Psoas muscle (tissue), 8 donors: ENCODE measurements around the gene STK40. TPM values are rescaled to one million over a fixed set of nuclear protein-coding genes. Genes with fewer than 3 reads are reported as not detected.

ENCODE experiments used
- ATAC-seq, 4 donors: fragments of 200-7000 bp; cut with Tn5 transposase; one replicate each; pipeline ENCODE4 v1.9.1; 2020; ENCODE audit warnings: moderate library complexity in 3 of 4, mild to moderate bottlenecking in 2 of 4
- DNase-seq, 2 donors: peaks; one replicate each; pipeline ENCODE4 v3.0.0-alpha.2; 2020
- H3K27ac ChIP-seq: fragments of 200-600 bp; one replicate; pipeline ENCODE4 v1.8.0; 2022
- H3K27me3 ChIP-seq, 3 donors: fragments of 200-600 bp in 1 of 3; one replicate each; pipeline versions ENCODE4 v1.6.1 to v1.8.0; 2013 to 2022; ENCODE audit warnings: low read length in 2 of 3, mild to moderate bottlenecking in 2 of 3, moderate library complexity in 1 of 3; ENCODE audit not compliant: insufficient read depth in 3 of 3
- H3K36me3 ChIP-seq, 2 donors: fragments of 200-600 bp in 1 of 2; one replicate each; pipeline versions ENCODE4 v1.6.1 to v1.8.0; 2013 to 2022; ENCODE audit warnings: low read depth in 1 of 2, mild to moderate bottlenecking in 1 of 2, moderate library complexity in 1 of 2; ENCODE audit not compliant: insufficient read depth in 1 of 2
- H3K4me1 ChIP-seq: fragments of 200-600 bp; one replicate; pipeline ENCODE4 v1.8.0; 2022
- H3K4me3 ChIP-seq: fragments of 200-600 bp; one replicate; pipeline ENCODE4 v1.8.0; 2022; ENCODE audit warnings: mild to moderate bottlenecking
- H3K9me3 ChIP-seq: fragments of 200-600 bp; one replicate; pipeline ENCODE4 v1.8.0; 2022
- CTCF ChIP-seq: fragments of 200-600 bp; IDR thresholded peaks from one replicate; pipeline ENCODE4 v1.8.0; 2022; ENCODE audit warnings: antibody characterized with exemption
- WGBS, 3 donors: extraction: QIAGEN DNeasy Blood & Tissue Kit; methylation state at CpG; one replicate each; pipeline versions ENCODE4 v1.1.6 to v1.1.7; 2013; 5-methylcytosine and 5-hydroxymethylcytosine counted together
- intact Hi-C, 2 donors: fragments of 100-400 bp; cut with DNase I; formaldehyde crosslinking; loops; one replicate each; pipeline versions ENCODE4 v1.11.0 to v1.14.2; 2022
- polyA plus RNA-seq, 3 donors: library from polyadenylated mRNA; stranded (reverse); fragments of 200-250 nt; gene quantifications; one replicate each; pipeline ENCODE4 v1.2.3, GENCODE V29; 2013
- total RNA-seq, 4 donors: library from RNA; stranded (reverse); fragmentation: NEBNext Ultra II Directional in 2 of 4; extraction: Animal tissue kit (Norgen Biotek cat#: 25700) in 2 of 4; gene quantifications; one replicate each; pipeline versions ENCODE4 v1.2.1 to v1.2.4, GENCODE V29; 2021 to 2023
- donor health status: healthy with polysubstance abuse.
- donor health status: DM: no; HTN: no; CAD: no; lungs with moderate emphysema.
- donor health status: Bipolar disorder and iron deficiency.
- donor health status: healthy.
- donor health status: DM: yes; HTN: yes; CAD: no.
- donor health status: DM: no; HTN: no; CAD: no.
- donor health status: DM: no; HTN: no; CAD: no.
- donor health status: DM: yes; HTN: yes; CAD: no.

STK40 gene
- total and polyA plus RNA-seq, 7 donors = 84.4 to 312 (median 162) TPM

GRCh38 chr1:36355811-36356210, 29.9 kb downstream of the STK40 start:
- Histone ChIP-seq H3K27me3 (no peaks in the 10 kb centered on the region), H3K9me3 (no peaks in the 10 kb centered on the region), H3K36me3 (peaks cover 6 to 98% of the 10 kb centered on the region in 2 donors), H3K27ac (no peak overlapping the region), H3K4me3 (no peak overlapping the region), H3K4me1 (peaks cover 31% of the 10 kb centered on the region)
- TF ChIP-seq CTCF = no peak
- intact Hi-C loops = loop anchor here in 1 of 2 donors (1.0 kb wide), 1 partner anchor 13 kb away; no protein-coding TSS in a partner anchor
- 71 to 78% (median 74%) methylated on average over 4 of the region's 4 CpGs for WGBS, 3 donors
- no peak for DNase-seq
- no peak for ATAC-seq

GRCh38 chr1:36354486-36354885, 31.2 kb downstream of the STK40 start:
- Histone ChIP-seq H3K4me1 (peaks cover 34% of the 10 kb centered on the region), H3K27ac (no peak overlapping the region), H3K36me3 (peaks cover 6 to 96% of the 10 kb centered on the region in 2 donors), H3K4me3 (no peak overlapping the region), H3K27me3 (no peaks in the 10 kb centered on the region), H3K9me3 (no peaks in the 10 kb centered on the region)
- peak in 1 of 2 donors; percentile 23 for DNase-seq
- ATAC-seq = no peak
- WGBS, 3 donors = 91 to 94% (median 92%) methylated on average over 11 of the region's 11 CpGs
- intact Hi-C loops = no loop called here
- no peak for TF ChIP-seq CTCF

- 80 to 82% (median 81%) methylated on average over 15 of the region's 15 CpGs for WGBS, 3 donors
- no peak overlapping the region for H3K4me3 ChIP-seq
- intact Hi-C loops = no loop called here
- DNase-seq = peak in 1 of 2 donors; percentile 28
- peak overlapping the region; percentile 82 for H3K27ac ChIP-seq
- H3K9me3 ChIP-seq = no peaks in the 10 kb centered on the region
- no peak for TF ChIP-seq CTCF
- peaks cover 39% of the 10 kb centered on the region for H3K4me1 ChIP-seq
- no peaks in the 10 kb centered on the region for H3K27me3 ChIP-seq
- ATAC-seq = no peak
- H3K36me3 ChIP-seq = peaks cover 7 to 96% of the 10 kb centered on the region in 2 donors
Observed at GRCh38 chr1:36352910-36353878, 32.5 kb downstream of the STK40 start.

- Histone ChIP-seq H3K4me1 (peaks cover 39% of the 10 kb centered on the region), H3K27ac (peak overlapping the region; percentile 82), H3K9me3 (no peaks in the 10 kb centered on the region), H3K27me3 (no peaks in the 10 kb centered on the region), H3K4me3 (no peak overlapping the region), H3K36me3 (peaks cover 7 to 96% of the 10 kb centered on the region in 2 donors)
- intact Hi-C loops = no loop called here
- no peak for ATAC-seq
- DNase-seq = peak in 1 of 2 donors; percentile 41
- TF ChIP-seq CTCF = no peak
- 76 to 84% (median 76%) methylated on average over 12 to 13 of the region's 13 CpGs for WGBS, 3 donors
Observed at GRCh38 chr1:36352125-36352909, 33.4 kb downstream of the STK40 start.
